ENCODE measurements around the gene ZNF771.

DNA sequence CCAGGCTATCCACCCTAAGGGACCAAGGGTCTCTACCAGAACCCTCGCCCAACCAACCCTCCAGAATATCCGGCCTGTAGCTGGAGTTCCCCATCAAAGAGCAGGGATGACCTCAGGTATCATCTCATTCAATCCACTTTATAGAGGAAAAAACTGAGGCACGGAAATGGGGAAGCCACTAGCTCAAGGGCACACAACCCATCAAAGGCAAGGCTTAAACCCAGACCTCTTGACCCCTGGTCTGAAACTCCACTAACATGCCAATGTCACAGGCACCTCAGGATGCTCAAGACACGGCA is 38.7 kb upstream of the ZNF771 start:
- TF ChIP-seq, protein P1, sequence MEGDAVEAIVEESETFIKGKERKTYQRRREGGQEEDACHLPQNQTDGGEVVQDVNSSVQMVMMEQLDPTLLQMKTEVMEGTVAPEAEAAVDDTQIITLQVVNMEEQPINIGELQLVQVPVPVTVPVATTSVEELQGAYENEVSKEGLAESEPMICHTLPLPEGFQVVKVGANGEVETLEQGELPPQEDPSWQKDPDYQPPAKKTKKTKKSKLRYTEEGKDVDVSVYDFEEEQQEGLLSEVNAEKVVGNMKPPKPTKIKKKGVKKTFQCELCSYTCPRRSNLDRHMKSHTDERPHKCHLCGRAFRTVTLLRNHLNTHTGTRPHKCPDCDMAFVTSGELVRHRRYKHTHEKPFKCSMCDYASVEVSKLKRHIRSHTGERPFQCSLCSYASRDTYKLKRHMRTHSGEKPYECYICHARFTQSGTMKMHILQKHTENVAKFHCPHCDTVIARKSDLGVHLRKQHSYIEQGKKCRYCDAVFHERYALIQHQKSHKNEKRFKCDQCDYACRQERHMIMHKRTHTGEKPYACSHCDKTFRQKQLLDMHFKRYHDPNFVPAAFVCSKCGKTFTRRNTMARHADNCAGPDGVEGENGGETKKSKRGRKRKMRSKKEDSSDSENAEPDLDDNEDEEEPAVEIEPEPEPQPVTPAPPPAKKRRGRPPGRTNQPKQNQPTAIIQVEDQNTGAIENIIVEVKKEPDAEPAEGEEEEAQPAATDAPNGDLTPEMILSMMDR (IDR thresholded peaks at IDR 0.05): no peak
- TF ChIP-seq POLR2A (IDR thresholded peaks at IDR 0.05): no peak

All from Peyer's patch (tissue), 4 donors.